H9 (cell line): ENCODE results near the gene PIK3C3. TPM values are rescaled to one million over a fixed set of nuclear protein-coding genes. Genes with fewer than 3 reads are reported as not detected.

Experiments
- DNase-seq: peaks from one replicate; pipeline ENCODE4 v3.0.0-alpha.2; 2017
- H2AFZ ChIP-seq: one replicate; pipeline ENCODE4 v1.6.1; 2013; ENCODE audit warnings: mild to moderate bottlenecking, low read length, control low read depth, moderate library complexity
- H2AK5ac ChIP-seq: 2 replicates; pipeline ENCODE4 v1.6.1; 2013; ENCODE audit warnings: low read length, control low read depth, mixed read lengths; ENCODE audit not compliant: insufficient read length
- H2BK120ac ChIP-seq: one replicate; pipeline ENCODE4 v1.6.1; 2013; ENCODE audit warnings: low read depth, mild to moderate bottlenecking, low read length, control low read depth, inconsistent platforms; ENCODE audit not compliant: poor library complexity, severe bottlenecking
- H2BK12ac ChIP-seq: 2 replicates; pipeline ENCODE4 v1.6.1; 2013; ENCODE audit warnings: low read length, control low read depth, mixed read lengths, low read depth; ENCODE audit not compliant: insufficient read length
- H2BK15ac ChIP-seq: 2 replicates; pipeline ENCODE4 v1.6.1; 2013; ENCODE audit warnings: low read depth, low read length, control low read depth
- H2BK20ac ChIP-seq: one replicate; pipeline ENCODE4 v1.6.1; 2013; ENCODE audit warnings: low read depth, mild to moderate bottlenecking, low read length, control low read depth, inconsistent platforms; ENCODE audit not compliant: poor library complexity, severe bottlenecking
- H2BK5ac ChIP-seq: 2 replicates; pipeline ENCODE4 v1.6.1; 2013; ENCODE audit warnings: low read length, control low read depth, mixed read lengths; ENCODE audit not compliant: insufficient read length
- H3K14ac ChIP-seq: 2 replicates; pipeline ENCODE4 v1.6.1; 2013; ENCODE audit warnings: low read length, control low read depth; ENCODE audit not compliant: insufficient read depth
- H3K18ac ChIP-seq: 2 replicates; pipeline ENCODE4 v1.6.1; 2013; ENCODE audit warnings: low read depth, mild to moderate bottlenecking, mixed read lengths, low read length, control low read depth; ENCODE audit not compliant: insufficient read length
- H3K23ac ChIP-seq: 2 replicates; pipeline ENCODE4 v1.6.1; 2013; ENCODE audit warnings: low read length, control low read depth, mixed read lengths, low read depth; ENCODE audit not compliant: insufficient read length
- H3K23me2 ChIP-seq: 2 replicates; pipeline ENCODE4 v1.6.1; 2013; ENCODE audit warnings: low read depth, mild to moderate bottlenecking, mixed read lengths, low read length, control low read depth; ENCODE audit not compliant: insufficient read length, poor library complexity, severe bottlenecking
- H3K27ac ChIP-seq: 2 replicates; pipeline ENCODE4 v1.5.1; 2013; ENCODE audit warnings: low read length, control low read depth, mixed read lengths, low read depth; ENCODE audit not compliant: insufficient read length
- H3K27me3 ChIP-seq: 2 replicates; pipeline ENCODE4 v1.6.1; 2013; ENCODE audit warnings: low read length, control low read depth, inconsistent platforms; ENCODE audit not compliant: insufficient read depth
- H3K4ac ChIP-seq: 2 replicates; pipeline ENCODE4 v1.6.1; 2013; ENCODE audit warnings: low read depth, mild to moderate bottlenecking, control low read depth, inconsistent platforms, low read length, moderate library complexity
- H3K4me1 ChIP-seq: 2 replicates; pipeline ENCODE4 v1.6.1; 2013; ENCODE audit warnings: low read length, control low read depth, inconsistent platforms; ENCODE audit not compliant: insufficient read depth
- H3K4me2 ChIP-seq: 2 replicates; pipeline ENCODE4 v1.6.1; 2013; ENCODE audit warnings: low read length, control low read depth, mixed read lengths; ENCODE audit not compliant: insufficient read length, insufficient read depth
- H3K56ac ChIP-seq: 2 replicates; pipeline ENCODE4 v1.6.1; 2013; ENCODE audit warnings: low read depth, mild to moderate bottlenecking, mixed read lengths, low read length, control low read depth; ENCODE audit not compliant: insufficient read length
- H3K79me1 ChIP-seq: 2 replicates; pipeline ENCODE4 v1.6.1; 2013; ENCODE audit warnings: low read depth, mild to moderate bottlenecking, moderate library complexity, low read length, control low read depth, inconsistent platforms; ENCODE audit not compliant: insufficient read depth, poor library complexity, severe bottlenecking
- H3K79me2 ChIP-seq: 2 replicates; pipeline ENCODE4 v1.6.1; 2013; ENCODE audit warnings: low read length, control low read depth, inconsistent platforms; ENCODE audit not compliant: insufficient read depth
- H3K9ac ChIP-seq: 2 replicates; pipeline ENCODE4 v1.6.1; 2013; ENCODE audit warnings: low read length, control low read depth, mixed read lengths; ENCODE audit not compliant: insufficient read length; ENCODE audit errors: extremely low read depth
- H3K9me3 ChIP-seq: one replicate; pipeline ENCODE4 v1.6.1; 2013; ENCODE audit warnings: low read depth, low read length, inconsistent platforms; ENCODE audit not compliant: control insufficient read depth
- H3T11ph ChIP-seq: one replicate; pipeline ENCODE4 v1.6.1; 2013; ENCODE audit warnings: mild to moderate bottlenecking, low read length, control low read depth, inconsistent platforms
- H4K20me1 ChIP-seq: one replicate; pipeline ENCODE4 v1.6.1; 2013; ENCODE audit not compliant: control insufficient read depth, insufficient read length, insufficient read depth
- H4K5ac ChIP-seq: 2 replicates; pipeline ENCODE4 v1.6.1; 2013; ENCODE audit warnings: low read depth, mild to moderate bottlenecking, mixed read lengths, low read length, control low read depth; ENCODE audit not compliant: insufficient read length
- H4K8ac ChIP-seq: replicated peaks from 2 replicates; pipeline ENCODE4 v1.6.1; 2013; ENCODE audit warnings: low read length, control low read depth, mixed read lengths, low read depth; ENCODE audit not compliant: insufficient read length
- H4K91ac ChIP-seq: 2 replicates; pipeline ENCODE4 v1.6.1; 2013; ENCODE audit warnings: low read depth, mild to moderate bottlenecking, moderate library complexity, mixed read lengths, low read length, control low read depth; ENCODE audit not compliant: insufficient read length
- H3K27ac Mint-ChIP-seq, 3 experiments: 2 replicates in 2 of 3; 3 replicates in 1 of 3; pipeline ENCODE4 v1.8.0; 2020 to 2021; ENCODE audit warnings: mixed read lengths in 3 of 3, mild to moderate bottlenecking in 1 of 3, moderate library complexity in 1 of 3
- H3K27me3 Mint-ChIP-seq: 2 replicates; pipeline ENCODE4 v1.8.0; 2021; ENCODE audit warnings: low read depth, mild to moderate bottlenecking, moderate library complexity, mixed read lengths
- H3K36me3 Mint-ChIP-seq, 3 experiments: 2 replicates in 2 of 3; 3 replicates in 1 of 3; pipeline ENCODE4 v1.8.0; 2020 to 2021; ENCODE audit warnings: low read depth in 3 of 3, mixed read lengths in 3 of 3; ENCODE audit not compliant: insufficient read depth in 1 of 3
- H3K4me1 Mint-ChIP-seq, 2 experiments: 2 replicates each; pipeline ENCODE4 v1.8.0; 2020; ENCODE audit warnings: mixed read lengths in 2 of 2
- H3K4me3 Mint-ChIP-seq, 2 experiments: 2 replicates in 1 of 2; 3 replicates in 1 of 2; pipeline ENCODE4 v1.8.0; 2020 to 2021; ENCODE audit warnings: mild to moderate bottlenecking in 2 of 2, mixed read lengths in 2 of 2, moderate library complexity in 1 of 2
- H3K9me3 Mint-ChIP-seq, 2 experiments: 2 replicates in 1 of 2; 3 replicates in 1 of 2; pipeline ENCODE4 v1.8.0; 2020; ENCODE audit warnings: mild to moderate bottlenecking in 2 of 2, mixed read lengths in 2 of 2, moderate library complexity in 1 of 2
- CTCF ChIP-seq: fragments of 200-600 bp; sonication (generic); conservative IDR thresholded peaks from 3 replicates; pipeline ENCODE4 v1.8.0; 2021; ENCODE audit warnings: antibody characterized with exemption, mild to moderate bottlenecking
- WGBS: extraction: QIAGEN DNeasy Blood & Tissue Kit; methylation state at CpG from one replicate; pipeline ENCODE4 v1.1.7; 2013; ENCODE audit warnings: missing lambda C conversion rate, low lambda C conversion rate, mixed read lengths; ENCODE audit not compliant: insufficient read length; ENCODE audit errors: extremely low coverage; 5-methylcytosine and 5-hydroxymethylcytosine counted together
- total RNA-seq: library from RNA; stranded (reverse); gene quantifications from 2 replicates; pipeline ENCODE4 v1.2.1, GENCODE V29; 2021

PIK3C3 gene
- total RNA-seq, 1 experiment from 2014 or later: 48.8 TPM

GRCh38 chr18:42131930-42132244 lies 176.9 kb downstream of the PIK3C3 start:
- H2BK12ac ChIP-seq: no peak overlapping the region
- no peak overlapping the region for H2BK20ac ChIP-seq
- no peaks in the 10 kb centered on the region for H3K4me1 Mint-ChIP-seq
- no peak overlapping the region; a peak in 1 of 7 replicates for H3K27ac Mint-ChIP-seq
- H3K79me1 ChIP-seq: no peaks in the 10 kb centered on the region
- H2AK5ac ChIP-seq: no peak overlapping the region
- H3K36me3 Mint-ChIP-seq: no peaks in the 10 kb centered on the region
- no peak overlapping the region for H2BK5ac ChIP-seq
- no peaks in the 10 kb centered on the region for H4K20me1 ChIP-seq
- no peak overlapping the region for H3K4ac ChIP-seq
- no peak overlapping the region for H3K18ac ChIP-seq
- H3K4me1 ChIP-seq: no peaks in the 10 kb centered on the region
- no peaks in the 10 kb centered on the region for H3K27me3 ChIP-seq
- DNase-seq: no peak
- no peak for TF ChIP-seq CTCF
- H4K8ac ChIP-seq: no peak overlapping the region
- WGBS: no CpG with 5 or more reads among the region's 2 CpGs
- no peak overlapping the region for H4K5ac ChIP-seq
- peaks cover 0 to 3% of the 10 kb centered on the region in 2 experiments; a peak in 1 of 5 replicates for H3K9me3 Mint-ChIP-seq
- H3K27ac ChIP-seq: no peak overlapping the region
- H3K23ac ChIP-seq: no peak overlapping the region
- no peak overlapping the region for H2BK15ac ChIP-seq
- no peaks in the 10 kb centered on the region; the same call in 1 of the 2 replicates for H3K27me3 Mint-ChIP-seq
- H4K91ac ChIP-seq: no peak overlapping the region
- no peaks in the 10 kb centered on the region for H3K23me2 ChIP-seq
- no peak overlapping the region for H3K4me3 Mint-ChIP-seq
- no peak overlapping the region for H3K4me2 ChIP-seq
- H3T11ph ChIP-seq: no peak overlapping the region
- H3K56ac ChIP-seq: no peak overlapping the region
- no peak overlapping the region for H2BK120ac ChIP-seq
- H3K9me3 ChIP-seq: no peaks in the 10 kb centered on the region
- no peaks in the 10 kb centered on the region for H3K79me2 ChIP-seq
- no peak overlapping the region for H3K14ac ChIP-seq
- no peak overlapping the region for H3K9ac ChIP-seq
- H2AFZ ChIP-seq: no peak overlapping the region
